Fibroblast of upper back skin (primary cell): ENCODE results near the gene R3HDM1.
A peak's percentile ranks its signal among the peaks of the same experiment; 100 is the strongest.
"Not testable (repeated sequence)": the region's sequence is repeated elsewhere in the genome, so short reads cannot be mapped to it uniquely, and the experiment has no call there.

Experiments used
- DNase-seq: peaks from one replicate; pipeline ENCODE4 v3.0.0-alpha.2; 2013

Gene R3HDM1

DNA sequence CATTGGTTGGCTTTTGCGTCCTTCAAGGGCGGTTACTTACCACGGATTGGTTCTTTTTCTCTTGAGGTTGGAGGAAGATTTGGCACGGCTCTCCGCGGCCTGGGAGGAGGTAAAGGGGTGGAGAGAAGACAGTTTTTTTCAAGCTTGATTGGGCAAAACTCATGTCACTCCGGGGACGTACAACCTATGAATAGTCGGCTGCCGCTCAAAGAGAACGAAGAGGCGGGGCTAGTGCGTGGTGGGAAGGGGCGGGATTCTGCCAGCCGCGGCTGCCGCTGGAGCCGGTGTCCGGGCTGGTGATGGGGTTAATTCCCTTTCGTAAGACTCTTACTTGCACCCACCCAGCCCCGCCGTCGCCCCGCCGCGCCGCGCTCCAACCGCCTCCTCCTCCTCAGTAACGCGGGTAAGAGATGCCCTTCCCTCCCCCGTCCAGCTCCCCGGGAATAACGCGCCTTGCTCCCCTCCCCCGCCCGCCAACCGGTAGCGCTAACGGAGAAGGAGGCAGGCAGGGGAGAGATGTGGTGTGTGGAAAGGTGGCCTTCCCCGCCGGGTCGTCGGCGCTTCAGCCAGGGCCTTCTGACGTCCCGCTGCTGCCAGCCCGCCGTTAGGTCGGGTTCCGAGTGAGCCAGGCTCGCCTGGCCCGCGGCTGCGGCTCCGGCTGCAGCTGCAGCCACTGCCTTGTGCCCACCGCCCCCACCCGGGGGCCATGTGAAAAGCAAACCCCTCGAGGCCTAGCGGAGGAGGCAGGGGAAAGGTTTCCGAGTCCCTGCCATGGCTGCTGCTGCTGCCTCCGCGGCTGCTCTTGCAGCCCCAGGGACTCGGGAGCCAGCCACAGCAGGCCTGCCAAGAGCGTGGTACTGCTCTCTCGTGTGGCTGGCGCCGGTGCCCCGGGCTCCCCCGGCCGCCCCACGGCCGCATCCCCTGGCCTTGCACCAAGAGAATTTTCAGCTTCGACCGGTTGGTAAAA is at the start of gene R3HDM1:
Gene R3HDM1, plus strand, starts transcription at position 254 of the 967 bp plus-strand sequence. CDS start 73,362 bp downstream, outside the sequence.
- DNase-seq: peak; percentile 100

DNA sequence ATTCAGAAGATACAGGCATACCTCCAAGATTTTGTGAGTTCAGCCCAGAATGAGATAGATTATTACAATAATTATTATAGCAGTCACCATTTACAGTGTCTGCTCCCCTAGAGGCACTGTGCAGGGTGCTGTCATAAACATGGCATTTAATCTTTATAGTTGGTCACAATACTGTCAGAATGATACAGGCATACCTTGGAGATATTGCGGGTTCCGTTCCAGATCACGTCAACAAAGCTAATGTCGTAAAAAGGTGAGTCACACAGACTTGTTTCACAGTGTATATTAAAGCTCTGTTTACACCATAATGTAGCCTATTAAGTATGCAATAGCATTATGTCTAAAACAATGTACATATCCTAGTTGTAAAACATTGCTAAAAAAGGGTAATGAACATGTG is 45.8 kb upstream of the R3HDM1 start:
- DNase-seq: no peak

DNA sequence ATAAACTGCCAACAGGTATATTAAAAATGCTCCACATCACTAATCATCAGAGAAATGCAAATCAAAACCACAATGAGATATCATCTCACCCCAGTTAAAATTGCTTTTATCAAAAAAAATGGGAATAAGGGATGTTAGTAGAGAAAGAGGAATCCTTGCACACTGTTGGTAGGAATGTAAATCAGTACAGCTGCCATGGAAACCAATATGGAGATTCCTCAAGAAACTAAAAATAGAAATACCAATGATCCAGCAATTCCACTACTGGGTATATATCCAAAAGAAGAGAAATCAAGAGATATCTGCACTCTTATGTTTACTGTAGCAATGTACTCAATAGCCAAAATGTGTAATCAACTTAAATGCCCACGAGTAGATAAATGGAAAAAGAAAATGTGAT is 40.9 kb upstream of the R3HDM1 start:
- DNase-seq: peak; percentile 52

- peak; percentile 1 for DNase-seq
Measured at GRCh38 chr2:135494503-135494902, 36.8 kb upstream of the R3HDM1 start.

GRCh38 chr2:135494917-135495316 is 36.4 kb upstream of the R3HDM1 start:
- no peak for DNase-seq

DNA sequence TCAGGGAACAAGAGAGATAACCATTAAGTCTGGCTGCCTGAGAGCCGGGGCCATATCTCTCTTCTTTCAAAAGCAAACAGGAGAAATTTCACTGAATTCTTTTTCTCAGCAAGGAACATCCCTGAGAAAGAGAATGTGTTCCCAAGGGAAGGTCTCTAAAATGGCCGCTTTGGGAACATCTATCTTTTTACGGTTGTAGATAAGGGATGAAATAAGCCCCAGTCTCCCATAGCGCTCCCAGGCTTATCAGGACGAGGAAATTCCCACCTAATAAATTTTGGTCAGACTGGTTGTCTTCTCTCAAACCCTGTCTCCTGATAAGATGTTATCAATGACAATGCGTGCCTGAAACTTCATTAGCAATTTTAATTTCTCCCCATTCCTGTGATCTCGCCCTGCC is 32.7 kb upstream of the R3HDM1 start:
- not testable (repeated sequence) for DNase-seq

DNA sequence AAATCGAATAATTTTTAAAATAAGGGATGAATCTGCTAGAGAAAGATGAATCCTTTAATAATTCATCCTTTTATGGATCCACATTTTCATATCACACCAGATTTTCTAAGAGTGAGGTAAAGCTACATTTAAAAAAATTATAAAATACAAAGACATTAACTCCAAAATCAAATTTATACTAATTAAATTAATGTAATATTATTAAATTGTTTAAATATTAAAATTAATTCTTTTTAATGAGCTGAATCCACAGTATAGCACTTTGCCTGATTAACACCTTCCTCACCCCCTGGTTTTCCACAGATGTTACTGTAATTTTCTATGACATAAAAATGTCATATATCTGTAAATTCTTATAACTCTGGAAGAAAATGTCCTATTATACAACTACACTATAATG is 26.5 kb upstream of the R3HDM1 start:
- no peak for DNase-seq

GRCh38 chr2:135510577-135510976 is 20.7 kb upstream of the R3HDM1 start:
- no peak for DNase-seq

DNA sequence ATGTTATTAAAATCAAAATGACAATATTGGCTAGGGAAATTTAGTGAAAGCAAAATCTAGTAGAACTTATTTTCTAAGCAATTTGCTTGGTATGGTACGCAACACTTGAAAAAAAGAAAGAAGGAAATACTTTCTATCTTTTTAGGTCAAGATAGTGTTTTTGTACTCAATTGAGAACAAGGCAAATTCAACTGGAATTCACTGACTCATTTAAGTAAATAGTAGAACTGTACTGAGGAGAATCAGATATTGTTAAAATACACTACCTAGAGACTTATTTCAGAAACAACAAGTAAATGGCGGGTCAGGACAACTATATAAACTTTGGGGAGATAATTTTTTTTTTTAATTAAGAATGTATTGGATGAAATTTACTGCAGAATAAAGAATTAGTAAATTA is 19.2 kb upstream of the R3HDM1 start:
- DNase-seq: no peak

DNA sequence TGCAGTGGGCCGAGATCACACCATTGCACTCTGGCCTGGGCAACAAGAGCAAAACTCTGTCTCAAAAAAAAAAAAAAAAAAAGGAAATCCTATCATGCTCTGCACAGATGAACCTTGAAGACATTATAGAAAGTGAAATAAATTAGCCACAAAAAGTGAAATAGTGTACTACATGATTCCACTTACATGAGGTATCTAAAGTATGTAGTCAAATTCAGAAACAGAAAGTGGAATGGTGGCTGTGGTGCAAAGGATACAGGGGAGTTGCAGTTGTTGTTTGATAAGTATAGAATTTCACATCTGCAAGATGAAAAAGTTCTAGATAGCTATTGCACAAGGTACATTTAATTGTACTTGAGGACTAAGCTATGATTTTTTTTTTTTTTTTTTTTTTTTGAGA is 5.5 kb upstream of the R3HDM1 start:
- DNase-seq: no peak

GRCh38 chr2:135528006-135528405 is 3.3 kb upstream of the R3HDM1 start:
- DNase-seq: no peak

DNA sequence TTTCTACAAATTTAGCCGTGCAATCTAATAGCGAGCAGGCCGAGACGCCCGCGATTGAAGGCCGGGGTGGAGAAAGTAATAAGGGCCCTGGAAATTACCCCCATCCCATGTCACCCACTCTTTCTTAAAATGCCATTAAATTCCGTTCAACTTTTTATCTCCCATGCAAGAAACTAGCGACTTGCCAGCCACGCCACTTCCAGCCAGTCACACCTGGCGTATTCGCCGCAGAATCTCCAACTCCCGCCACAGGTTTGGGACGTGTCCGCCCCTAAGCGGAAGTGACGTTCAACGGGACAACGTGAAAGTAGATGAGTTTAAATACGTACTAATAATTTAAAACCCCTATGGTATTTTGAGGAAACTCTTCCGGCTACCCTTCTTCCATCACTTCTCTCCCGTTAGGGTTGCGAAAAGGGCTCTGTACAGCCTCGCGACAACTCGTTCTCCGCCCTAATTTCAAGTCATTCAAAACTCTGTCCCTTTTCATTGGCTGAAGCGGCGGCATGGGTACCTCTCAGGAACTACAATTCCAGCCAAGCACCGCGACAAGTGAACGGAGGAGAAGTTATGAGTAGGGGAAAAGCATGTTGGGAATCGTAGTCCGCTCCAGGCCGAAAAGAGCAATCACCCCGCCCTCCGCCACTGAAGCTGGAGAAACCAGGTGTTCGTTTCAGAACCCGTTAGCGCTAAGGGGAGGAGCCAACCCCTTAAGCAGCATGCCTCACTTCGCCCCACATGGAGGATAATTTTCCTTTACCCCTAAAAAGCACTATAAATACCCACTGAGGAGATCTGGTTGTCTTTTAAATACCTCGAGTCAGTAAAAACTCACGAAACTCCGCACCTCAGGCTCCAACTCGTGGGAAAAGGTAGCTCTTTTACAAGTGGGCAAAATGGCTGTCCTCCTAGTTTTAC is 712 bp upstream of the R3HDM1 start, which contains the start of gene ZRANB3:
Gene ZRANB3, minus strand, starts transcription at position 906 of the 918 bp plus-strand sequence.
- DNase-seq: peak; percentile 98

GRCh38 chr2:135532581-135532980 is 1.3 kb downstream of the R3HDM1 start:
- peak; percentile 34 for DNase-seq

GRCh38 chr2:135533545-135533944 is 2.3 kb downstream of the R3HDM1 start:
- DNase-seq: not testable (repeated sequence)

- DNase-seq: no peak
Measured at GRCh38 chr2:135546436-135546835, 15.2 kb downstream of the R3HDM1 start.

GRCh38 chr2:135547311-135547710 is 16.0 kb downstream of the R3HDM1 start:
- DNase-seq: no peak

DNA sequence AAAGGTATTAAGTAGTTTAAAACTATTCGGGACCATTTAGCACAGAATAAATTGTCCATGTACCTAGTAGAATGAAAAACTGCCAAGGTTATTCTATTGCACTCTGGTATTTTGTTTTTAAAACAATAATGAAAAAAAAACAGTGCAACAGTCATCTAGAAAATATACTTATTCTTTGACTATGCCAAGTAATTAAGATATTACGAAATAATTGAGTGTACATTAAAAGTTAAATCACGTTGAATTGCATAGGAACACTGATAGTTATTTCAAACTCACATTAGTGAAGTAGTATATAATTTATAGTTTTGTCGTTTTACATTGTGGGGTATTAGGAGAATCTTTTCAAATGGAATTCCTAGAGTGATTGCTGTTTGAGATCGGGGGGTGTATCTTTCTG is 20.1 kb downstream of the R3HDM1 start:
- DNase-seq: no peak

DNA sequence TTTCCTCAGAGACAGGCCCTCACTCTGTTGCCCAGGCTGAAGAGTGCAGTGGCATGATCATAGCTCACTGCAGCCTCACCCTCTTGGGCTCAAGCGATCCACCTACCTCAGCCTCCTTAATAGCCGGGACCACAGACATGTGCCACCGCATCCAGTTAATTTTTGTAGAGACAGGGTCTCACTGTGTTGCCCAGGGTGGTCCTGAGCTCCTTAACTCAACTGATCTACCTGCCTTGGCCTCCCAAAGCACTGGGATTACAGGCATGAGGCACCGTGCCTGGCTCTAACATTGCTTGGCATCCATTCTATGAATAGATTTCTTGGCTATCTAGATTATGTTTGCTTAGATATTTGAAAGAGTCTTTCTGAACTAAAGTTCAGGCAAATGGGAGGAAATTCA is 21.6 kb downstream of the R3HDM1 start:
- no peak for DNase-seq

GRCh38 chr2:135555311-135555710 is 24.0 kb downstream of the R3HDM1 start:
- no peak for DNase-seq

DNA sequence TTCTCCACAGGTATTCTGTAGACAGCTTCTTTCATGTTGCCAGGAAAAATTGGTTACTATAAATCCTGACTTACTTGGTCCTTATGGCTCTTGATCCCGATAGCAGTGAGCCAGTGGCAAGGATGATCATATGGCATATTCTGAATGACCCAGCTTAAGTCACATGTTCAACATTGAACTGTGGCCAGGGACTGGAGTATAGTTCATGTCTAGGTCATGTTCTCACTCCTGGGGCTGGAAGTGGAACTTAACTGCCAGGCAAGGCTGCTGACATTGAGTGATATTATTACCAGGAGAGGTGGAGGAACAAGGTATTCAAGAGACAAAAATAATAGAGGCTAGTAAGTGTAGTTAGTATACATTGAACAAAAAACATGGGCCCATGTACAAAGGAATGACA is 26.2 kb downstream of the R3HDM1 start:
- DNase-seq: no peak

DNA sequence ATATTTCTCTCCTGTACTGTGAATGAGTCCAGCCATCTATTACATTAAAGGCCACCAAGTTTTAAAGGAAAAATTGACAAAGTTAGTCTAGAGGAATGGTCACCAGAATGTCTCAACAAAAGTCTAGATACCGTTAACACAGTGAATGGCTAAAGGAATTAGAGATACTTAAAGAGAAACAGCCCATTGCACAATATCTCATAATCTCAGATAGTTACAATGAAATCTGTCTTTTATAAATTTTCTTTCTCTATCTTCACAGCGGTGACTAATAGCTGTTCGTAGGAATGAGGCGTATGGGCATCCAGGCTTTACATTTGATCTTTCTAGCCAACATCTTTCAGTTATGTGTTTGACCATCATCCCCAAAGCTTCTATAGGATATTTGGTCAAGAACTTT is 30.6 kb downstream of the R3HDM1 start:
- DNase-seq: no peak

DNA sequence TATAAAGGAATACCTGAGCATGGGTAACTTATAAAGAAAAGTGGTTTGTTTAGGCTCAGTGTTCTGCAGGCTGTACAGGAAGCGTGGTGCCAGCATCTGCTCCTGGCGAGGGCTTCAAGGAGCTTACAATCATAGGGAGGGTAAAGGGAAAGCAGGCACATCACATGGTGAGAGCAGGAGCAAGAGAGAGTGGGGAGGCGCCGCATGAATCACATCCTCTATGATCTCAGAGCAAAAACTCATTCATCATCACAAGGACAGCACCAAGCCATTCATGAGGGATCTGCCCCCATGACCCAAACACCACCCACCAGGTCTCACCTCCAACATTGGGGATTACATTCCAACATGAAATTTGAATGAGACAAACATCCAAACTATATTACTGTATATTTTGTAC is 32.5 kb downstream of the R3HDM1 start:
- DNase-seq: peak; percentile 8

DNA sequence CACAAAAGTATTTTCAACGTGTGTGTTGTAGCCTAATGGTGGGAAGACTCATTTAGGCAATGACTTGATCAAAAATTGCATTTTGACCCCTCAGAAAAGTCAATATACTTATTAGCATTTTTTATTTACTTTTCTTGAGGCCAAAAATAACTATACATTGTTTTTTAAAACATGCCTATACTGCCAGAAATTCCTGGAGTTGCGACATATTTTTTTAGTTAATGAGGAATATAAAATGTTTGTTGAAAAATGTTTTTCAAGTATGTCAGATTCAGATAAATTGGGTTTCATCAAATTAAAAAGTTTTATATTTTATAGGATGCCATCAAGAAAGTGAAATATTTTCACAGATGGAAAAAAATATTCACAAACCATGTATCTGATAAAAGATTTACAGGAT is 39.6 kb downstream of the R3HDM1 start:
- no peak for DNase-seq

GRCh38 chr2:135573620-135574019 is 42.3 kb downstream of the R3HDM1 start:
- DNase-seq: no peak
